ENCODE results near the gene IQSEC1. TPM values are rescaled to one million over a fixed set of nuclear protein-coding genes. Genes with fewer than 3 reads are reported as not detected.

The IQSEC1 gene
- total and polyA plus RNA-seq, 9 of the 15 experiments (the other 6 are each of a cell fraction or from before 2014, with no cell fraction given): 0.56 to 39.0 (median 6.8) TPM

- TF ChIP-seq JUND (IDR thresholded peaks at IDR 0.05; ENCODE audit: borderline replicate concordance, low read depth, low read length): no peak
- TF ChIP-seq JUND (tag; IDR thresholded peaks at IDR 0.05; ENCODE audit: borderline replicate concordance, low read depth, low read length): peak; percentile 50; the same call in 1 of the 3 replicates
- TF ChIP-seq FOXK1 (CRISPR knock-in tag; IDR thresholded peaks at IDR 0.05; ENCODE audit: borderline replicate concordance): no peak
- 0 out of 2 replicates have a peak, but pooled peaks have one; percentile 16 for TF ChIP-seq MEF2D (tag; conservative IDR thresholded peaks at IDR 0.05; ENCODE audit: low read depth)
- no peak; a peak in 1 of 4 replicates for TF ChIP-seq TRIM24 (IDR thresholded peaks at IDR 0.05)
- 0 out of 4 replicates have a peak, but pooled peaks of 1 of the 2 experiments have one; percentile 30 for TF ChIP-seq ZNF318 (IDR thresholded peaks at IDR 0.05; ENCODE audit: borderline replicate concordance in 1 of 2, low read depth in 1 of 2)
- peak; percentile 35; the same call in 1 of the 2 replicates for TF ChIP-seq CEBPG (CRISPR knock-in tag; IDR thresholded peaks at IDR 0.05)
- peak; percentile 63 to 66 for TF ChIP-seq CEBPG (tag; conservative IDR thresholded peaks at IDR 0.05 in 1 of 2, IDR thresholded peaks at IDR 0.05 in 1 of 2)
- TF ChIP-seq SMARCA5 (IDR thresholded peaks at IDR 0.05): peak; percentile 96
- peak; percentile 90; the same call in 1 of the 2 replicates for TF ChIP-seq RREB1 (CRISPR knock-in tag; IDR thresholded peaks at IDR 0.05)
Measured at GRCh38 chr3:13085081-13085845, 12.0 kb upstream of the IQSEC1 start (continued).
